Chondrocyte (in vitro differentiated cells): ENCODE data around the gene DBI. TPM values are rescaled to one million over a fixed set of nuclear protein-coding genes. Genes with fewer than 3 reads are reported as not detected.
"Not testable (repeated sequence)": the region's sequence is repeated elsewhere in the genome, so short reads cannot be mapped to it uniquely, and the experiment has no call there.

ENCODE experiments used
- DNase-seq: peaks from one replicate; pipeline ENCODE4 v3.0.0; 2021; ENCODE audit warnings: mixed read lengths, low spot score
- H3K27ac Mint-ChIP-seq: one replicate; pipeline ENCODE4 v1.8.0; 2021; ENCODE audit warnings: mild to moderate bottlenecking, moderate library complexity, mixed read lengths; ENCODE audit not compliant: unreplicated experiment
- H3K27me3 Mint-ChIP-seq: 2 replicates; pipeline ENCODE4 v1.8.0; 2021; ENCODE audit warnings: low read depth, mixed read lengths
- H3K36me3 Mint-ChIP-seq: 2 replicates; pipeline ENCODE4 v1.8.0; 2021; ENCODE audit warnings: low read depth, mixed read lengths
- H3K4me1 Mint-ChIP-seq: 2 replicates; pipeline ENCODE4 v1.8.0; 2021; ENCODE audit warnings: low read depth, mild to moderate bottlenecking, mixed read lengths
- H3K4me3 Mint-ChIP-seq: one replicate; pipeline ENCODE4 v1.8.0; 2021; ENCODE audit warnings: mild to moderate bottlenecking, moderate library complexity, mixed read lengths; ENCODE audit not compliant: unreplicated experiment
- H3K9me3 Mint-ChIP-seq: 2 replicates; pipeline ENCODE4 v1.8.0; 2021; ENCODE audit warnings: low read depth, mixed read lengths
- total RNA-seq: library from RNA; stranded (reverse); gene quantifications from 3 replicates; pipeline ENCODE4 v1.2.1, GENCODE V29; 2021
- TF ChIP-seq, protein P1 (sequence below): fragments of 200-600 bp; sonication (generic); IDR thresholded peaks from 2 replicates; pipeline ENCODE4 v1.5.0; 2021; ENCODE audit warnings: antibody characterized with exemption, mild to moderate bottlenecking, moderate library complexity

DBI gene
- total RNA-seq, 1 donor from 2014 or later: 72.9 TPM

DNA sequence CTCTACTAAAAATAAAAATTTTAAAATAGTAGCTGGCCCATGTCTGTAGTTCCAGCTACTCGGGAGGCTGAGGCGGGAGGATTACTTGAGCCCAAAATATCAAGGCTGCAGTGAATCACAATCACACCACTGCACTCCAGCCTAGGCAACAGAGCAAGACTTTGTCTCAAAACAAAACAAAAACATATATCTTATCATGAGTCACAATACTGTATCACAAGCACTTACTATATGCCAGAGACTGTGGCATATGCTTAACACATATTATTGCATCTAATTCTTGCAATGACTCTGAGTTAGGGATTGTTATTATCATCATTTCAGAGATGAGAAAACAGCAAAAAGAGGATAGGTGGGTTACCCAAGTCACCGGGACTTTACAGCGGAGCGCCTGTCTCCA is 35.3 kb downstream of the DBI start:
- H3K4me3 Mint-ChIP-seq: no peak overlapping the region
- no peak overlapping the region for H3K27ac Mint-ChIP-seq
- peaks cover 3% of the 10 kb centered on the region for H3K9me3 Mint-ChIP-seq
- H3K36me3 Mint-ChIP-seq: no peaks in the 10 kb centered on the region
- no peak for DNase-seq
- TF ChIP-seq, protein P1, sequence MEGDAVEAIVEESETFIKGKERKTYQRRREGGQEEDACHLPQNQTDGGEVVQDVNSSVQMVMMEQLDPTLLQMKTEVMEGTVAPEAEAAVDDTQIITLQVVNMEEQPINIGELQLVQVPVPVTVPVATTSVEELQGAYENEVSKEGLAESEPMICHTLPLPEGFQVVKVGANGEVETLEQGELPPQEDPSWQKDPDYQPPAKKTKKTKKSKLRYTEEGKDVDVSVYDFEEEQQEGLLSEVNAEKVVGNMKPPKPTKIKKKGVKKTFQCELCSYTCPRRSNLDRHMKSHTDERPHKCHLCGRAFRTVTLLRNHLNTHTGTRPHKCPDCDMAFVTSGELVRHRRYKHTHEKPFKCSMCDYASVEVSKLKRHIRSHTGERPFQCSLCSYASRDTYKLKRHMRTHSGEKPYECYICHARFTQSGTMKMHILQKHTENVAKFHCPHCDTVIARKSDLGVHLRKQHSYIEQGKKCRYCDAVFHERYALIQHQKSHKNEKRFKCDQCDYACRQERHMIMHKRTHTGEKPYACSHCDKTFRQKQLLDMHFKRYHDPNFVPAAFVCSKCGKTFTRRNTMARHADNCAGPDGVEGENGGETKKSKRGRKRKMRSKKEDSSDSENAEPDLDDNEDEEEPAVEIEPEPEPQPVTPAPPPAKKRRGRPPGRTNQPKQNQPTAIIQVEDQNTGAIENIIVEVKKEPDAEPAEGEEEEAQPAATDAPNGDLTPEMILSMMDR: no peak
- peaks cover 40% of the 10 kb centered on the region for H3K27me3 Mint-ChIP-seq
- H3K4me1 Mint-ChIP-seq: peaks cover 3% of the 10 kb centered on the region

DNA sequence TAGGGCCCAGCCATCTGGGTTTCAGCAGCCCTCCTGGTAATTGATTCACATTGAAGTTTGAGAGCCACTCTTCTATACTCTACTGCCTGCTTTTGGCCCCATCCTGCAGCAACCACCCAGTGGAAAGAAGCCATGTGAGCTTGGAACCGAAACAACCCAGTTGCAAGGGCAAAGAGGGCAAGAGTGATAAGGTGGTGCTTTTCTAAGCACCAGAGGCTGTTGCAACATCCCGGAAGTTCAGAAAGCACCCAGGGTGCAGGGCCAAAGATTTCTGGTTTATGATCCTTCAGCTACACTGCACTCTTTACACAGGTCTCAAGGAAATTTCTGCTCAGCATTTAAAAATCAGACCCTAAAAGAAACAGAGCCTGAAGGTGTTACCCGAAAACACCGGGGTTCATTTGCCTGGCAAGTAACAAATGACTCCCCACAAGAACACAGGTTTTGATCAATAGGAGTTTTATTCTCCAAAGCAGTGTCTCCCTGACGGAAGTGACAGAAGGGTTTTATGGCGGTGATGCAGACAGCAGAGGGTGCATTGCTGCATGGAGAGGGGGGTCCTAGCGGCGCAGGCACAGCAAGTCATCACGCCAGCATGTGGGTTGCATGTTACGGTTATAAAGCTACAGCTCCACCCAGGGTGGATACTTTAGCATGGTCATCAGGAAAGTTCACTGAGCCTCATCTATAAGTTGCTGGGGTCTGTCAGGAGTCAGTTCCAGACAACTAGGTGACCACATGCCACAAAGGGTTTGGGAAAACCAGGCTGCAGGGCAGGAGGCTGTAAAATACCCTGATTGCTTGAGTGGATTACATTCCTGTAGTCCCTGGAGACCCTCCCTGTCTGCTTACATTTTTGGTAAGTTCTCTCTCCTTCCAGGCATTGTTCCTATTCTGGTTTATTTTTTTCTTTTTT is 36.1 kb downstream of the DBI start:
- Mint-ChIP-seq H3K4me1 (peaks cover 5% of the 10 kb centered on the region), H3K4me3 (no peak overlapping the region), H3K27me3 (peaks cover 40% of the 10 kb centered on the region), H3K27ac (no peak overlapping the region), H3K36me3 (no peaks in the 10 kb centered on the region), H3K9me3 (peaks cover 3% of the 10 kb centered on the region)
- TF ChIP-seq, protein P1: no peak
- no peak for DNase-seq

DNA sequence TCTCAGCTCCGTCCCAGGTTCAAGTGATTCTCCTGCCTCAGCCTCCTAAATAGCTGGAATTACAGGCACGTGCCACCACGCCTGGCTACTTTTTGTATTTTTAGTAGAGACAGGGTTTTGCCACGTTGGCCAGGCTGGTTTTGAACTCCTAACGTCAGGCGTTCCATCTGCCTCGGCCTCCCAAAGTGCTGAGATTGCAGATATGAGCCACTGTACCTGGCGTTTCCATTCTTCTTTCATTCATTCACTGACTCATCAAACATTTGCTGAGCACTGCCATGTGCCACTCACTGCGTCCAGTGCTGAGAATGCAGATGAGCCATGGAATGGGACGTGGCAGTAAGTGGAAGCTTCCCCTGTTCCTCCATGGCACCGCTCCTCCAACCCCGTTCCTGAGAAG is 36.8 kb downstream of the DBI start:
- not testable (repeated sequence) for H3K4me1 Mint-ChIP-seq, H3K9me3 Mint-ChIP-seq, H3K4me3 Mint-ChIP-seq, H3K36me3 Mint-ChIP-seq, DNase-seq, H3K27ac Mint-ChIP-seq
- H3K27me3 Mint-ChIP-seq: peaks cover 36% of the 10 kb centered on the region

DNA sequence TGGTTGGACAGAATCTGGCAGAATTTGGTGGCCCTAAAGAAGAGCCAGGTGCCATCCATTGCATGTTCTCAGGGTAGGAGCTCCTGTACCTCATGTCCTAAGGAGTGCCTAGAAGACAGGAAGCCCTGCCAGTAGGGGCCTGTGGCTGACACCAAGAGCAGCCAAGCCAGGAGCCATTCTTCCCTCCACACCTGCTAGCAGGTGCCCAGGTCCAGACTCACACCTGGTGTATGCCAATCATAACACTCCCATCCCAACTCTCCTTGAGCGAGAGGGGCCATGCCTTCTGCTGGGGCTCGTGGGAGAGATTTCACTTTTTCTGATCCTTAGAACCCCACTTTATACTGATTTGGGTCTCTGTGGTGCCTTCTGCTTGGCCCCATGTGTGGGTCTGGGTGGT is 38.4 kb downstream of the DBI start:
- H3K4me3 Mint-ChIP-seq: no peak overlapping the region
- DNase-seq: no peak
- TF ChIP-seq, protein P1: no peak
- H3K4me1 Mint-ChIP-seq: peaks cover 9% of the 10 kb centered on the region
- peaks cover 3% of the 10 kb centered on the region for H3K9me3 Mint-ChIP-seq
- peaks cover 34% of the 10 kb centered on the region for H3K27me3 Mint-ChIP-seq
- H3K36me3 Mint-ChIP-seq: no peaks in the 10 kb centered on the region
- H3K27ac Mint-ChIP-seq: no peak overlapping the region

DNA sequence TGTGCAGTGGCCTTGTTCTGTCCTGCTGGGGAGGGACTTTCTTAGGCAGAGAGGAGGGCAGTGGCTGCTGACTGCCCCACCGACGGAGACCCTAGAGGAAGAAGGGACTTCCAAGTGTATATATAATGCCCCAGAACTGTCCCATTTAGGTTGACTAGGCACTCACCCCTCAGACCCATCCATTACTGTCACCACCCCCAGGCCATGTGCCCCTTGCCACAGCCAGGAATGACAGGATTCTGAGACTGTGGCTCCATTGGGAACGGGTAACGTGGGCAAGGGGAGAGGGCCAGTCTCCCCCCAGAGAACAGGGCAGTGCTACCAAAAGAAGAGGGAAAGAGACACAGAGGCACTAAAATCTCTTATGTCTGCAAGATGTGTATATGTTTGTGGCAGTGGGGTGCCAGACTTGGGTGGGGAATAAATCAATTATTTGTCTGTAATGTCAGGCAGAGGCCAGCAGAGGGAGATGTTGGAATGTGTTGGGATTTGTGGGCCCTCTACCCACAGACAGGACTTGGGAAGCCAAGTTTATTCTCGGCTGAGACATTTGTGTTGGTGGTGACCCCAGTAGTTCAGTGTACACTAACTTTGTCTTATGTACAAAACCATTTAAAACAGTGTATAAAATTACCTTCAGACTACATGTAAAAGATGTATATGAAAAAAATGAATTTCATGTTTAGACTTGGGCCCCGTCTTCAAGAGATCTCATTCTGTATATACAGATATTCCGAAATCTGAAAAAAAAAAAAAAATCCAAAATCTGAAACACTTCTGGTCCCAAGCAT is 40.8 kb downstream of the DBI start:
- TF ChIP-seq, protein P1: peak; percentile 94
- Mint-ChIP-seq H3K36me3 (peaks cover 2% of the 10 kb centered on the region), H3K4me3 (no peak overlapping the region), H3K9me3 (peaks cover 8% of the 10 kb centered on the region), H3K27me3 (peaks cover 39% of the 10 kb centered on the region), H3K27ac (no peak overlapping the region), H3K4me1 (peaks cover 9% of the 10 kb centered on the region)
- DNase-seq: no peak
